ENCODE data around the gene MS4A6A. TPM values are rescaled to one million over a fixed set of nuclear protein-coding genes. Genes with fewer than 3 reads are reported as not detected.
"Not testable (repeated sequence)": the region's sequence is repeated elsewhere in the genome, so short reads cannot be mapped to it uniquely, and the experiment has no call there.

Gene MS4A6A
- total and polyA plus RNA-seq, 7 experiments from 2014 or later, result 0.28 to 151 (median 7.5) TPM; not detected in 1

DNA sequence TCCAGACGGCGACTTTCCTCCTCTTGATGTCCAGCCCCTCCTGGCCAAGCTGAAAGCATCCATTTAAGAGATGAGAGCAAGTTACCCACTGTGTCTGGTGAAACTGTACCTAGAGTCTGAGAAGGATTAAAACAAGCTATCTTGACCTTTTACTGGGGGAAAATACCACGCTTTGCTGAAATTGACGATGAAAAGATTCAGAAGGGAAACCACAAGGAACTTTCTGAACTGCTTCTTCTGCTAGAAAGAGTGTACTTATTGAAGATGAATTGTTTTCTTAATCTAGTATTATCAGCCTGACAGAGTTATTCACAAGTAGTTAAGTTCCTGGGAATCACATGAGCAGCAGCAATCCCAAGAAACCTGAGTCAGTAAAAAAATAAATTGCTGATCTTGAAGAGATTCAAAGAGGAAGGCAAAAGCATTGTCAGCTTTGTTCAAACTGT is 13.1 kb upstream of the MS4A6A start:
- Mint-ChIP-seq H3K9me3 (peaks cover 0 to 14% (median 3%) of the 10 kb centered on the region in 11 donors), H3K36me3 (no peaks in the 10 kb centered on the region), H3K27me3 (peaks cover 2 to 21% (median 17%) of the 10 kb centered on the region in 5 donors), H3K4me1 (peaks cover 0 to 4% (median 0%) of the 10 kb centered on the region in 7 donors), H3K4me3 (no peak overlapping the region), H3K27ac (no peak overlapping the region)
- DNase-seq (no peak), ATAC-seq (no peak)
- ChIA-PET POLR2A (no interaction called here), CTCF (interaction anchor here (0.7 kb wide), 1 partner anchor 1858 kb away, joined by 3 read pairs; no protein-coding TSS in a partner anchor)
- no peak overlapping the region for H3K27ac ChIP-seq (ENCODE audit: low read depth, low read length)
- no peaks in the 10 kb centered on the region for H3K27me3 ChIP-seq (ENCODE audit: control insufficient read depth in 2 of 2, insufficient read depth in 2 of 2, low read length in 2 of 2)
- no peaks in the 10 kb centered on the region for H3K4me1 ChIP-seq (ENCODE audit: control insufficient read depth in 2 of 2, insufficient read depth in 2 of 2, low read length in 2 of 2)
- no peaks in the 10 kb centered on the region for H3K36me3 ChIP-seq (ENCODE audit: control insufficient read depth in 2 of 3, insufficient read depth in 3 of 3, low read length in 3 of 3)
- intact Hi-C loops (cut with micrococcal nuclease), result no loop called here
- H3K9me3 ChIP-seq (ENCODE audit: control insufficient read depth in 2 of 3, low read length in 3 of 3), result no peaks in the 10 kb centered on the region
- no peak overlapping the region for H3K4me3 ChIP-seq (ENCODE audit: low read length)

DNA sequence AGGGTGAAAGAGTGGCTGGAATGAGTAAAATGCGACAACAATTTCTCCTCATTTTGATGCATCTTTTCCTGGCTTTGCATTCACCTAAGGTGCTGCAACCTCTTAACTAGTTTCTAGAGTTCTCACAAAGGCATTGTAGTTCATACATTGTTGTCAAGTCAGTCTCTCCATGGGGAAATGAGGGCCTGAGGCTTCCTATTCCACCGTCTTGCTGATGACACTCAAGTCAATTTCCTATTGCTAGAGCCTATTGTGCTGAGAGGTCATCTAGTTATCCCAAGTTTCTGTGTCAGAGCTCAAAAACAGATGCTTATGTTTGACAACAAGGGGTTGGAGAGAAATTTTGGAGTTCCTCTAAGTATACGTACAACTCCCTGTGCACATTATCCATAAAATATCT is 11.6 kb upstream of the MS4A6A start:
- intact Hi-C loops (cut with micrococcal nuclease), result no loop called here
- H3K4me3 ChIP-seq (ENCODE audit: low read length), result no peak overlapping the region

DNA sequence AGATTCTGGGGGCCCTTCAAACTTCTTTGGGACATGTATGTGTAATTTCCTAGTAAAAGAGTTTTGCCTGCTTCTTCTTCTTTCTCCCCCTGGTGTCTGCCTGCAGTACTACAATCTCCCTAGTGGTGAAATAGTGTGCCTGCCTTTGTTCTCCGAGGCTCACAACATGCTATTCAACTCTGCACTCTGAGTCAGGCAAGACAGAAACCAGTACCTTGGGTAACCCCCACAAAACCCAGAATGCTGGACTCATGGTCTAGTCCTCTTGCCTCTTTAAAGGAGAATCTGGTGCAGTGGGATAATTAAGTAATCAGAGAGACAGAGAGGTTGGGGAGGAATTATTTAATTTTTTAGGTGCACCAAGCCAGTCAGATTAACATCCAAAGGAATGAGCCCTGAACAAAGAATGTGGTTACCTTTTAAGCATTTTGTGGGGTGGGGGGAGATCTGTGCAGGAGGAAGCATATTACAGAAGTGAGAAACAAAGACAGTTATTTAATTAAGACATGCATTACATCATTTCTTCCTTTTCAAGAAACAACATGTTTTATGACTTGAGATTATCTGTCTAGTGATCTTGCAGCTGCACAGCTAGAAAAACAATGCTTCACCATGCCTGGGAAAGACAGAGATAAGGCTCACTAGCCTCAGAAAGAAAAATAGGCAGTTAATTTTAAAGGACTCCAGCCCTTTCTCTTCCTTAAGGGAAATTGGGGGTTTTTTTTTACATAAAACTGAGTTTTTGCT is 11.0 kb upstream of the MS4A6A start:
- intact Hi-C loops (cut with micrococcal nuclease), result loop anchor here in 1 of 2 donors (1.0 kb wide), 1 partner anchor 371 kb away; no protein-coding TSS in a partner anchor
- Histone ChIP-seq H3K4me3 (ENCODE audit: low read length) (no peak overlapping the region), H3K27ac (ENCODE audit: low read depth, low read length) (no peak overlapping the region), H3K27me3 (ENCODE audit: control insufficient read depth in 2 of 2, insufficient read depth in 2 of 2, low read length in 2 of 2) (no peaks in the 10 kb centered on the region), H3K9me3 (ENCODE audit: control insufficient read depth in 2 of 3, low read length in 3 of 3) (no peaks in the 10 kb centered on the region), H3K4me1 (ENCODE audit: control insufficient read depth in 2 of 2, insufficient read depth in 2 of 2, low read length in 2 of 2) (no peaks in the 10 kb centered on the region), H3K36me3 (ENCODE audit: control insufficient read depth in 2 of 3, insufficient read depth in 3 of 3, low read length in 3 of 3) (no peaks in the 10 kb centered on the region)
- peak in 8 of 9 donors; percentile 1 to 58 (median 34) for DNase-seq
- Mint-ChIP-seq H3K36me3 (no peaks in the 10 kb centered on the region), H3K27me3 (peaks cover 2 to 21% (median 17%) of the 10 kb centered on the region in 5 donors), H3K27ac (no peak overlapping the region), H3K4me1 (peaks cover 0 to 4% (median 0%) of the 10 kb centered on the region in 7 donors), H3K9me3 (peaks cover 0 to 14% (median 3%) of the 10 kb centered on the region in 11 donors), H3K4me3 (no peak overlapping the region)
- CTCF ChIA-PET, result no interaction called here
- peak; percentile 77 for ATAC-seq
- POLR2A ChIA-PET, result no interaction called here

More for the DNA sequence above, 11.6 kb upstream of the MS4A6A start:
- Histone ChIP-seq H3K27ac (ENCODE audit: low read depth, low read length) (peak overlapping the region; percentile 8), H3K4me1 (ENCODE audit: control insufficient read depth in 2 of 2, insufficient read depth in 2 of 2, low read length in 2 of 2) (no peaks in the 10 kb centered on the region), H3K36me3 (ENCODE audit: control insufficient read depth in 2 of 3, insufficient read depth in 3 of 3, low read length in 3 of 3) (no peaks in the 10 kb centered on the region), H3K27me3 (ENCODE audit: control insufficient read depth in 2 of 2, insufficient read depth in 2 of 2, low read length in 2 of 2) (no peaks in the 10 kb centered on the region), H3K9me3 (ENCODE audit: control insufficient read depth in 2 of 3, low read length in 3 of 3) (no peaks in the 10 kb centered on the region)
- Mint-ChIP-seq H3K4me3 (no peak overlapping the region), H3K36me3 (no peaks in the 10 kb centered on the region), H3K27me3 (peaks cover 2 to 21% (median 17%) of the 10 kb centered on the region in 5 donors), H3K4me1 (peaks cover 0 to 4% (median 0%) of the 10 kb centered on the region in 7 donors), H3K27ac (no peak overlapping the region), H3K9me3 (peaks cover 0 to 14% (median 3%) of the 10 kb centered on the region in 11 donors)
- DNase-seq (no peak), ATAC-seq (no peak)
- CTCF ChIA-PET, result no interaction called here
- POLR2A ChIA-PET, result no interaction called here

DNA sequence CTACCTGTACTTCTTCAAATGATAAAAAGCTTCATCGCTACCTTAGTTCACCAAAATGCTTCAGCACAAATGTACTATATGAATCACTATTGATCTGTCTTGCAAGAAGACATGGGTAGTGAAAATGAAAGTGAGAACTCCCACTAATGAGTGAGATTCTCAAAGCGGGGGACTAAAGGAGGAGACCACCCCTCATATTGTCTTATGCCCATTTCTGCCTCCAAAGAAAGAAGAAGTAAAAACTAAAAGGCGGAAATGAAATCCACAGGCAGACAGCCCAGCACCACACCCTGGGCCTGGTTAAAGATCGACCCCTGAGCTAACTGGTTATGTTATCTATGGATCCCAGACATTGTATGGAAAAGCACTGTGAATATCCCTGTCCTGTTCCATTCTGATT is 9.7 kb upstream of the MS4A6A start:
- H3K4me3 Mint-ChIP-seq; H3K4me1 Mint-ChIP-seq; H3K4me1 ChIP-seq (ENCODE audit: control insufficient read depth in 2 of 2, insufficient read depth in 2 of 2, low read length in 2 of 2); H3K36me3 Mint-ChIP-seq; ATAC-seq; H3K4me3 ChIP-seq (ENCODE audit: low read length); POLR2A ChIA-PET; H3K9me3 ChIP-seq (ENCODE audit: control insufficient read depth in 2 of 3, low read length in 3 of 3); intact Hi-C loops (cut with micrococcal nuclease); H3K36me3 ChIP-seq (ENCODE audit: control insufficient read depth in 2 of 3, insufficient read depth in 3 of 3, low read length in 3 of 3); H3K27me3 ChIP-seq (ENCODE audit: control insufficient read depth in 2 of 2, insufficient read depth in 2 of 2, low read length in 2 of 2); H3K27ac Mint-ChIP-seq; DNase-seq; H3K27ac ChIP-seq (ENCODE audit: low read depth, low read length): not testable (repeated sequence)
- peaks cover 0 to 14% (median 3%) of the 10 kb centered on the region in 11 donors for H3K9me3 Mint-ChIP-seq
- peaks cover 2 to 12% (median 12%) of the 10 kb centered on the region in 5 donors for H3K27me3 Mint-ChIP-seq
- CTCF ChIA-PET, result interaction anchor here (0.7 kb wide), 1 partner anchor 66 kb away, joined by 3 read pairs; no protein-coding TSS in a partner anchor

DNA sequence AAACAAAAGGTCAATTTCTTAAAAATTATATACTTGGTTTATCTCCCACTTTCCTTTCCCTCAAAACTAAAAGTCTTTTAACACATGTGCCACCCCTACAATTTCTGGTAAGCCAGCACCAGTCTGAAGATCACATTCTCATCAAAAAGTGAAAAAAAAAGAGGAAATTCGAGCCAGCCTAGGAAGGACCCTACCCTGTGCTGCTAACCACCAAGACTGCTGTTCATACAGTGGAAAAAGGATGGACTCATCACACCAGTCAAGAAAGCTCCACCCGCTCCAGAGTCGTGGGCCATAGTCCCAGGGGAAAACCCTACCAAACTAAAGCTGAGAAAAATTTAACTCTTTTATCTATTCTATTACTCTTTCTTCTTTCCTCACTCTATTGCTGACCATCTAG is 5.6 kb upstream of the MS4A6A start:
- H3K36me3 Mint-ChIP-seq; intact Hi-C loops (cut with micrococcal nuclease); H3K27me3 ChIP-seq (ENCODE audit: control insufficient read depth in 2 of 2, insufficient read depth in 2 of 2, low read length in 2 of 2); H3K36me3 ChIP-seq (ENCODE audit: control insufficient read depth in 2 of 3, insufficient read depth in 3 of 3, low read length in 3 of 3); H3K4me1 Mint-ChIP-seq; CTCF ChIA-PET; DNase-seq; H3K27ac Mint-ChIP-seq; POLR2A ChIA-PET; H3K4me3 Mint-ChIP-seq; H3K4me3 ChIP-seq (ENCODE audit: low read length); H3K4me1 ChIP-seq (ENCODE audit: control insufficient read depth in 2 of 2, insufficient read depth in 2 of 2, low read length in 2 of 2); ATAC-seq; H3K27ac ChIP-seq (ENCODE audit: low read depth, low read length); H3K9me3 ChIP-seq (ENCODE audit: control insufficient read depth in 2 of 3, low read length in 3 of 3): not testable (repeated sequence)
- Mint-ChIP-seq H3K27me3 (peaks cover 0 to 15% (median 14%) of the 10 kb centered on the region in 5 donors), H3K9me3 (peaks cover 0 to 26% (median 9%) of the 10 kb centered on the region in 11 donors)

DNA sequence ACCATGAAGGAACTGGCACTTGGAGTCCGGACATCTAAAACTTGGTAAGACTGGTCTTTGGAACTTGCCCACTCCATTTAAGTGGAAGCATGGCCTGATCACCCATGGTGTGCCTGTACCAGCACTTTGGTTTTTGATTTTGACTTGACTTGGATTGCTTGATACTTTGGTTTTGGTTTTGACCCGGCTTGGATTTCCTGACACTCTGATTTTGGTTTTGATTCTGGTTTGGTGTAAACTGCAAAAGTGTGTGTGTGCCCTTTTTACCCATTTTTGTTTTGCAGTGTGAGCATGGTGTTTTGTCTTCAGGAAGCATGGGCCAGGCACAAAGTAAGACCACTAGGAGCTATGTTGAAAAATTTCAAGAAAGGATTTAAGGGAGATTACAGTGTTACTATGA is 3.2 kb upstream of the MS4A6A start:
- H3K4me1 ChIP-seq (ENCODE audit: control insufficient read depth in 2 of 2, insufficient read depth in 2 of 2, low read length in 2 of 2); H3K36me3 ChIP-seq (ENCODE audit: control insufficient read depth in 2 of 3, insufficient read depth in 3 of 3, low read length in 3 of 3); H3K4me1 Mint-ChIP-seq; H3K4me3 ChIP-seq (ENCODE audit: low read length); H3K36me3 Mint-ChIP-seq; H3K27ac ChIP-seq (ENCODE audit: low read depth, low read length); CTCF ChIA-PET; POLR2A ChIA-PET; ATAC-seq; H3K9me3 ChIP-seq (ENCODE audit: control insufficient read depth in 2 of 3, low read length in 3 of 3); DNase-seq; intact Hi-C loops (cut with micrococcal nuclease); H3K4me3 Mint-ChIP-seq; H3K27ac Mint-ChIP-seq; H3K27me3 ChIP-seq (ENCODE audit: control insufficient read depth in 2 of 2, insufficient read depth in 2 of 2, low read length in 2 of 2): not testable (repeated sequence)
- Mint-ChIP-seq H3K27me3 (peaks cover 3 to 17% (median 15%) of the 10 kb centered on the region in 5 donors), H3K9me3 (peaks cover 0 to 12% (median 6%) of the 10 kb centered on the region in 11 donors)

DNA sequence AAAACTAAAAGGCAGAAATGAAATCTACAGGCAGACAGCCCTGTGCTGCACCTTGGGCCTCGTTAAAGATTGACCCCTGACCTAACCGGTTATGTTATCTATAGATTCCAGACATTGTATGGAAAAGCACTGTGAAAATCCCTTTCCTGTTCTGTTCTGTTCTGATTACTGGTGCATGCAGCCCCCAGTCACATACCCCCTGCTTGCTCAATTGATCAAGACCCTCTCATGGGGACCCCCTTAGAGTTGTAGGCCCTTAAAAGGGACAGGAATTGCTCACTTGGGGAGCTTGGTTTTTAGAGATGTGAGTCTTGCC is 2.6 kb upstream of the MS4A6A start:
- H3K4me3 Mint-ChIP-seq; CTCF ChIA-PET; H3K27me3 ChIP-seq (ENCODE audit: control insufficient read depth in 2 of 2, insufficient read depth in 2 of 2, low read length in 2 of 2); H3K4me1 Mint-ChIP-seq; H3K4me1 ChIP-seq (ENCODE audit: control insufficient read depth in 2 of 2, insufficient read depth in 2 of 2, low read length in 2 of 2); DNase-seq; H3K4me3 ChIP-seq (ENCODE audit: low read length); H3K27ac ChIP-seq (ENCODE audit: low read depth, low read length); H3K36me3 ChIP-seq (ENCODE audit: control insufficient read depth in 2 of 3, insufficient read depth in 3 of 3, low read length in 3 of 3); H3K27ac Mint-ChIP-seq; H3K9me3 ChIP-seq (ENCODE audit: control insufficient read depth in 2 of 3, low read length in 3 of 3); ATAC-seq; intact Hi-C loops (cut with micrococcal nuclease); POLR2A ChIA-PET; H3K36me3 Mint-ChIP-seq: not testable (repeated sequence)
- Mint-ChIP-seq H3K9me3 (peaks cover 0 to 12% (median 6%) of the 10 kb centered on the region in 11 donors), H3K27me3 (peaks cover 6 to 22% (median 15%) of the 10 kb centered on the region in 5 donors)

Measured in naive thymus-derived CD4-positive, alpha-beta T cell (primary cell).